Urinary bladder (tissue), 4 donors: ENCODE measurements around the gene TMEM143. TPM values are rescaled to one million over a fixed set of nuclear protein-coding genes. Genes with fewer than 3 reads are reported as not detected.

Experiments
- DNase-seq: peaks from one replicate; pipeline ENCODE4 v3.0.0-alpha.2; 2015; ENCODE audit errors: extremely low spot score
- H3K27ac ChIP-seq: one replicate; pipeline ENCODE4 v1.5.1; 2013; ENCODE audit warnings: low read depth, mild to moderate bottlenecking, moderate library complexity
- H3K36me3 ChIP-seq: one replicate; pipeline ENCODE4 v1.6.1; 2013; ENCODE audit warnings: mild to moderate bottlenecking, moderate library complexity; ENCODE audit not compliant: insufficient read depth
- H3K4me1 ChIP-seq: one replicate; pipeline ENCODE4 v1.6.1; 2013; ENCODE audit warnings: mild to moderate bottlenecking, moderate library complexity; ENCODE audit not compliant: insufficient read depth
- H3K4me3 ChIP-seq: one replicate; pipeline ENCODE4 v1.5.1; 2013; ENCODE audit warnings: low read depth, low read length
- WGBS: extraction: QIAGEN DNeasy Blood & Tissue Kit; methylation state at CpG from one replicate; pipeline ENCODE4 v1.1.7; 2013; 5-methylcytosine and 5-hydroxymethylcytosine counted together
- polyA plus RNA-seq: library from polyadenylated mRNA; stranded (reverse); fragments of 200-250 nt; gene quantifications from one replicate; pipeline ENCODE4 v1.2.3, GENCODE V29; 2013
- total RNA-seq: library from RNA; depleted of rRNA; stranded (reverse); fragments of >200 nt; gene quantifications from one replicate; pipeline ENCODE4 v1.2.3, GENCODE V29; 2014
- donor health status: healthy with polysubstance abuse.
- donor health status: healthy.

TMEM143 gene
- 4.3 TPM for total RNA-seq
- polyA plus RNA-seq, result 10.2 TPM

GRCh38 chr19:48363810-48364597 is at the start of gene TMEM143, which contains the start of gene SYNGR4:
Gene TMEM143, minus strand, starts transcription at chr19:48363940. Its CDS starts 20 bp downstream, at chr19:48363920.
Gene SYNGR4, plus strand, starts transcription at chr19:48364367. Its CDS starts 1,476 bp downstream, at chr19:48365843.
- Histone ChIP-seq H3K36me3 (no peaks in the 10 kb centered on the region), H3K27ac (peak within 1 kb of the TSS; percentile 92), H3K4me1 (no peaks in the 10 kb centered on the region), H3K4me3 (peak within 1 kb of the TSS; percentile 54)
- WGBS, result under 1% methylated on average over 59 of the region's 59 CpGs
- peak; percentile 100 for DNase-seq

DNA sequence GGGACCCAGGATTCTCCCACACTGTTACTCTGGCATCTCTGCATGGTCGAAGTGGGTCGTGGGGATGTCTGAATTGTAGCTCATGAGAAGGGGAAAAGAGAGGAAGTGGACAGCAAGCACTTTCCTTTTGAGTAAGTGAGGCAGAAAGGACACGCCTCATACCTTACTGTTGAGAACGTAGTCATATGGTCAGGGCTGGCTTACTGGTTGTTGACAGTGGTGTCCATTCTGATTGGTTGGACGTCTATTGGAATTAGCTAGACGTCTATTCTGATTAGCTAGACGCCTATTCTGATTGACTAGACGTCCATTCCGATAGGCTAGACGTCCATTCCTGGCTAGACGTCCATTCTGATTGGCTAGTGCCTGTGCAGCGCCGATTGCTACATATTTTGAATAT is 42.1 kb upstream of the TMEM143 start:
- Histone ChIP-seq H3K27ac (no peak overlapping the region), H3K36me3 (no peaks in the 10 kb centered on the region), H3K4me1 (no peaks in the 10 kb centered on the region), H3K4me3 (no peak overlapping the region)
- 81% methylated on average over 13 of the region's 13 CpGs for WGBS
- DNase-seq, result no peak

DNA sequence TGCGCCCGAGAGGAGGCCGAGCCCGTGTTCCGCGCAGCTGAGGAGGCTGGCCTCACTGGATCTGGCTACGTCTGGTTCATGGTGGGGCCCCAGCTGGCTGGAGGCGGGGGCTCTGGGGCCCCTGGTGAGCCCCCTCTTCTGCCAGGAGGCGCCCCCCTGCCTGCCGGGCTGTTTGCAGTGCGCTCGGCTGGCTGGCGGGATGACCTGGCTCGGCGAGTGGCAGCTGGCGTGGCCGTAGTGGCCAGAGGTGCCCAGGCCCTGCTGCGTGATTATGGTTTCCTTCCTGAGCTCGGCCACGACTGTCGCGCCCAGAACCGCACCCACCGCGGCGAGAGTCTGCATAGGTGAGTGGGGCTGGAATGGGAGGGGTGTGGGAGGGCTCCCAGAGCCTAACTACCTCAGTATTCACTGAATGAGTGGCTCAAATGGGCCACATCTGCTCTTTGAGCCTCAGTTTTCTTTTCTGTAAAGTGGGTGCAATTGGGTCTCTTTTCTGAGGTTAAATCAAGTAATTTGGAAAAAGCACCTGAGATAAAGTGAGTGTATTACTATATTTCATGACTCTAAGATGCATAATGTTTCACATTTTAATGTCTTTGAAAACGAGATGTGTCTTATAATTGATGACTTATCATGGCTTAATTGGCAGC is 41.4 kb upstream of the TMEM143 start:
- WGBS, result 93% methylated on average over 27 of the region's 27 CpGs
- Histone ChIP-seq H3K36me3 (no peaks in the 10 kb centered on the region), H3K27ac (no peak overlapping the region), H3K4me3 (no peak overlapping the region), H3K4me1 (no peaks in the 10 kb centered on the region)
- DNase-seq, result no peak

GRCh38 chr19:48403606-48404005 is 39.9 kb upstream of the TMEM143 start:
- no peak for DNase-seq
- peaks cover 1% of the 10 kb centered on the region for H3K4me1 ChIP-seq
- H3K36me3 ChIP-seq, result no peaks in the 10 kb centered on the region
- 37% methylated on average over 3 of the region's 3 CpGs for WGBS
- no peak overlapping the region for H3K4me3 ChIP-seq
- H3K27ac ChIP-seq, result no peak overlapping the region

DNA sequence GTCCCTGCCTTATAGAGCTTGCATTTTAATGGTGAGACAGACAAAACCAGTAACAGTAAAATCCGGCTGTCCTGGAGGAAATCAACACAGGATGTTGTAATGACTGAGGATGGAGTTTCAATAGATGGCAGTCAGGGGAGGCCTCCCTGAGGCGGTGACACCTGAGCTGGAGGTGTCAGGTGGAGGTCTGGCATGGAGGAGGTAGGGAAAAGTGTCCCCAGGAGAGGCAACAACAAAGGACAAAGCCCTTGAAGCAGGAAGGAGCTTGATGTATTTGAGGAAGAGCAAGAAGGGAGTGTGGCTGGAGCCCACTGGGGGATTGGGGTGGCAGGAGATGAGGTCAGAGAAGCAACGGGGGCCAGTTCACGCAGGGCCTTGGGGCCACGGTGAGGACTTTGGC is 37.5 kb upstream of the TMEM143 start:
- WGBS, result 79% methylated on average over 5 of the region's 5 CpGs
- H3K4me3 ChIP-seq, result no peak overlapping the region

DNA sequence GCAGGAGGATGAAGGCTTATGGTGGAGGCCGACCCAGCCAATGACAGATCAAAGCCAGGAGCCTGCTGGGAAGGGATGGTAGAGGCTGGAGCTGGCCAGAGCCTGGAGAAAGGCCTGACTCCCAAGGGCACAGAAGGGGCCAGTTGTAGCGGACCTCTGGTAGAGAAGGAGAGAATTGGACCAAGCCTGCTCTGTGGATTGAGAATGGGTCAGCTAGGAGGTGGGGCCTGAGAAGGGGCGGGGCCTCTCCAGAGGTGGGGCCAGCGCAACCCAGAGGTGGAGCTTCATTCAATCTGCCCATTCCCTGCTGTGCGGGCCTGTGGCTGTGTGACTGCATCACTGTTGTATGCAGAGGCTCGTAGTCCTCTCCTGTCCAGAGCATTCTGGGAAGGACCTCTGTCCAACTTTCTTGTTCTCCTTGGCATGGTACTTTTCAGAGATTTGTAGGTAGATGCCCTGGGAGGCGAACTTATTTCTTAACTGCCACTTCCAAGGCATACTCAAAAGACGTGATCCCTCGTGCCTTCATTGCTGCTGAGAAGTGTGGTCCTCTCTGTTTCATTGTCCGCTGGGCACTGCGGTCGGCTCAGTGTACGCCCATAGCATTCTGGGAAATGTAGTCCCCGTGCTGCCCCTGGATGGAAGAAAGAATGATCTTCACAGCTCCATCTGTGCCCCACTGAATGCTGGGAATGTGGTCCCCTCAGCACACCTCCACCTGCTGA is 36.4 kb upstream of the TMEM143 start:
- DNase-seq, result no peak
- H3K27ac ChIP-seq, result no peak overlapping the region
- peaks cover 1% of the 10 kb centered on the region for H3K4me1 ChIP-seq
- 43% methylated on average over 14 of the region's 14 CpGs for WGBS
- no peaks in the 10 kb centered on the region for H3K36me3 ChIP-seq
- no peak overlapping the region for H3K4me3 ChIP-seq

More for the DNA sequence above, 37.5 kb upstream of the TMEM143 start:
- Histone ChIP-seq H3K27ac (no peak overlapping the region), H3K36me3 (no peaks in the 10 kb centered on the region), H3K4me1 (peaks cover 1% of the 10 kb centered on the region)
- no peak for DNase-seq

GRCh38 chr19:48398375-48399235 is 34.9 kb upstream of the TMEM143 start:
- no peak for DNase-seq
- Histone ChIP-seq H3K4me3 (peak overlapping the region; percentile 41), H3K4me1 (peaks cover 1% of the 10 kb centered on the region), H3K27ac (no peak overlapping the region), H3K36me3 (no peaks in the 10 kb centered on the region)
- 6% methylated on average over 104 of the region's 104 CpGs for WGBS

DNA sequence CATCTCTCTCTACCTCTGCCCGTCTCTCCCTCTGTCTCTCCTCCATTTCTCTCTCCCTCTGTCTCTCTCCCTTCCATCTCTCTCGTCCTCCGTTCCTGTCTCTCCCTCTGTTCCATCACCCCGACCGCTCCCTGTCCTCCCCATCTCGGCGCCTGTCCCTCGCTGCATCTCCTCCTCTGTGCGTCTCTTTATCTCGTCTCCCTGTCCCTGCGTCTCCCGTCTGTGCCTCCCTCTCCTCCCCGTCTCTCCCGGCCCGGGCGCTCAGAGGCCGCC is 34.3 kb upstream of the TMEM143 start:
- Histone ChIP-seq H3K36me3 (no peaks in the 10 kb centered on the region), H3K4me1 (peaks cover 1% of the 10 kb centered on the region), H3K27ac (no peak overlapping the region), H3K4me3 (peak overlapping the region; percentile 41)
- WGBS, result 5% methylated on average over 17 of the region's 17 CpGs
- DNase-seq, result no peak

DNA sequence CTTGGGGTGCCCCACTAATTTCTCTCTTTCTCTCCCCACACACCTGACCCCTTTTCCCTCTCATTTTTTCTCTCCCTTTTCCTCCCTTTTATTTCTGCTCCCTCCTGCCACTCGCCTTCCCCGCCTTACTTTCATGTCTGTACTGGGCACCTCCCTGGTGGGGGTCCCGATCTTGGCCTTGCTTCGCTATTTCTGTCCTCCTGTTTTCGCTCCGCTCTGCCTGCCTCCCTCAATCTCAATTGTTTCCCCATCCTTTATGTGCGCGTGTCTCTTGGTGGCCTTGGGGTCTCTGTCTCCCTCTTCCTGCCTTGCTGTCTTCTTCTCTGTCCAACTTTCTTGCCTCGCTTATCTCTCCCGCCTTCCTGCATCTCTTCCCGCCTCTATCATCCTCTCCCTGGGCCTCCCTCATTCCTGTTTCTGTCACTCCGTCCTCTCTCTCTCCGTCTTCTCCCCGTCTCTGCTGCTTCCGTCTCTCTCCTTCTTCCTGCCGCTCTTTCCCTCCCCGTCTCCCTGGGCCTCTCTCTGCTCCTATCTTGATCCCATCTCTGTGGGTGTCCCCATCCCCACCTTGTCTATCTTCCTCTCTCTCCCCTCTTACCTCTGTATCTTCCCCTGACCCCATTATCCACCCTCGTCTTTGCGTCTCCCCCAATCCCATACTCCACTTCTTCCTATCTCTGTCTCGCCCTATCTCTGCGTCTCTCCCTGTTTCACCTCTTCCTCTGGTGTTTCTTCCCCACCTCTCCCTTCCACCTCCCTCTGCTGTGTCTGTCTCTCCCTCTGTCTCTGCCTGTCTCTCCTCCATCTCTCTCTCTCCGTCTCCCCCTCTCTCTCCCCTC is 33.7 kb upstream of the TMEM143 start:
- Histone ChIP-seq H3K27ac (no peak overlapping the region), H3K36me3 (no peaks in the 10 kb centered on the region), H3K4me1 (peaks cover 1% of the 10 kb centered on the region), H3K4me3 (no peak overlapping the region)
- 53% methylated on average over 22 of the region's 22 CpGs for WGBS
- no peak for DNase-seq

GRCh38 chr19:48396824-48397176 is 33.1 kb upstream of the TMEM143 start:
- Histone ChIP-seq H3K4me1 (peaks cover 1% of the 10 kb centered on the region), H3K4me3 (no peak overlapping the region), H3K27ac (no peak overlapping the region), H3K36me3 (no peaks in the 10 kb centered on the region)
- 59% methylated on average over 2 of the region's 2 CpGs for WGBS
- no peak for DNase-seq

- DNase-seq, result no peak
- no peaks in the 10 kb centered on the region for H3K36me3 ChIP-seq
- 56% methylated on average over 24 of the region's 24 CpGs for WGBS
- H3K4me1 ChIP-seq, result peaks cover 1% of the 10 kb centered on the region
- H3K4me3 ChIP-seq, result no peak overlapping the region
- H3K27ac ChIP-seq, result no peak overlapping the region
Observed at GRCh38 chr19:48396016-48396823, 32.5 kb upstream of the TMEM143 start.

- Histone ChIP-seq H3K4me3 (no peak overlapping the region), H3K4me1 (peaks cover 1% of the 10 kb centered on the region), H3K27ac (no peak overlapping the region), H3K36me3 (no peaks in the 10 kb centered on the region)
- WGBS, result 42% methylated on average over 9 of the region's 9 CpGs
- DNase-seq, result no peak
Observed at GRCh38 chr19:48395499-48395898, 31.8 kb upstream of the TMEM143 start.
